Bronchial epithelial cell (primary cell): ENCODE results near the gene CCKAR. TPM values are rescaled to one million over a fixed set of nuclear protein-coding genes. Genes with fewer than 3 reads are reported as not detected.

ENCODE experiments used
- DNase-seq: peaks from one replicate; pipeline ENCODE4 v3.0.0-alpha.2; 2010; ENCODE audit warnings: low read depth
- FAIRE-seq: peaks from 2 replicates; lab custom pipeline; 2011; peaks lifted over from hg19 to GRCh38; lab: Jason Lieb, UNC
- H3K27me3 ChIP-seq: 2 replicates; pipeline ENCODE4 v1.5.1; 2011; ENCODE audit warnings: low read length; ENCODE audit not compliant: control insufficient read depth, insufficient read depth
- H3K36me3 ChIP-seq: 2 replicates; pipeline ENCODE4 v1.5.1; 2011; ENCODE audit warnings: low read length; ENCODE audit not compliant: control insufficient read depth, insufficient read depth
- H3K4me3 ChIP-seq: 2 replicates; pipeline ENCODE4 v1.5.1; 2011; ENCODE audit warnings: mild to moderate bottlenecking, low read depth, low read length, control low read depth
- total RNA-seq: library from RNA; depleted of rRNA; stranded (reverse); fragments of >200 nt; gene quantifications from 2 replicates; pipeline ENCODE4 v1.2.1, GENCODE V29; 2014
- TF ChIP-seq, protein P1 (sequence below): IDR thresholded peaks from 2 replicates; pipeline ENCODE4 v1.5.1; 2011; ENCODE audit warnings: mild to moderate bottlenecking, moderate library complexity, low read length, control low read depth, inconsistent platforms; ENCODE audit not compliant: insufficient read depth, severe bottlenecking

The CCKAR gene
- total RNA-seq, 1 donor from 2014 or later = not detected

GRCh38 chr4:26462874-26463273, 27.4 kb downstream of the CCKAR start:
- TF ChIP-seq, protein P1, sequence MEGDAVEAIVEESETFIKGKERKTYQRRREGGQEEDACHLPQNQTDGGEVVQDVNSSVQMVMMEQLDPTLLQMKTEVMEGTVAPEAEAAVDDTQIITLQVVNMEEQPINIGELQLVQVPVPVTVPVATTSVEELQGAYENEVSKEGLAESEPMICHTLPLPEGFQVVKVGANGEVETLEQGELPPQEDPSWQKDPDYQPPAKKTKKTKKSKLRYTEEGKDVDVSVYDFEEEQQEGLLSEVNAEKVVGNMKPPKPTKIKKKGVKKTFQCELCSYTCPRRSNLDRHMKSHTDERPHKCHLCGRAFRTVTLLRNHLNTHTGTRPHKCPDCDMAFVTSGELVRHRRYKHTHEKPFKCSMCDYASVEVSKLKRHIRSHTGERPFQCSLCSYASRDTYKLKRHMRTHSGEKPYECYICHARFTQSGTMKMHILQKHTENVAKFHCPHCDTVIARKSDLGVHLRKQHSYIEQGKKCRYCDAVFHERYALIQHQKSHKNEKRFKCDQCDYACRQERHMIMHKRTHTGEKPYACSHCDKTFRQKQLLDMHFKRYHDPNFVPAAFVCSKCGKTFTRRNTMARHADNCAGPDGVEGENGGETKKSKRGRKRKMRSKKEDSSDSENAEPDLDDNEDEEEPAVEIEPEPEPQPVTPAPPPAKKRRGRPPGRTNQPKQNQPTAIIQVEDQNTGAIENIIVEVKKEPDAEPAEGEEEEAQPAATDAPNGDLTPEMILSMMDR = no peak
- FAIRE-seq (no peak), DNase-seq (no peak)
- Histone ChIP-seq H3K27me3 (no peaks in the 10 kb centered on the region), H3K4me3 (no peak overlapping the region), H3K36me3 (no peaks in the 10 kb centered on the region)

GRCh38 chr4:26459756-26460530, 30.3 kb downstream of the CCKAR start:
- no peaks in the 10 kb centered on the region for H3K36me3 ChIP-seq
- DNase-seq (no peak), FAIRE-seq (no peak)
- TF ChIP-seq, protein P1 = no peak
- no peak overlapping the region for H3K4me3 ChIP-seq
- no peaks in the 10 kb centered on the region for H3K27me3 ChIP-seq

- H3K4me3 ChIP-seq = no peak overlapping the region
- FAIRE-seq = no peak
- TF ChIP-seq, protein P1 = peak; percentile 60
- no peaks in the 10 kb centered on the region for H3K27me3 ChIP-seq
- DNase-seq = peak; percentile 65
- H3K36me3 ChIP-seq = no peaks in the 10 kb centered on the region
Observed at GRCh38 chr4:26459054-26459755, 31.1 kb downstream of the CCKAR start.

DNA sequence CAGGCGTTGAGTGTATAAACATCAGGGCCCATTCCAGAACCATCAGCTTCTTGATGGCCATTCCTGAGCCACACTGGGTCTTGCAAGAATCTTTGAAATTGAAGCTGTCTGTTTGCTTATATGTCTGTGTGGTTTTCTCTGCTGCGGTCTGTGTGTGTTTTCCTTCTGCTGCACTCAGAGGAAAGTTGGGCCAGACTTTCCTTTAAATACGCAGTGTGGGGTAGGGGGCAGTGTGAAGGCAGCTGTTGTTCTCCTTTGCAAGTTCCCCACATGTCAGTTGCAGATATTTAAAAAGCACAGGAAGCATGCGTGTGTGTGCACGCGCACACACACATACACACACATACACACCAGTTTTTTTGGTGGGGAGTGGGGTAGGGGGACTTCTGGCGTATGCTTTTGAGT, 32.1 kb downstream of the CCKAR start:
- TF ChIP-seq, protein P1 = no peak
- DNase-seq (no peak), FAIRE-seq (no peak)

GRCh38 chr4:26457412-26457811, 32.9 kb downstream of the CCKAR start:
- no peaks in the 10 kb centered on the region for H3K36me3 ChIP-seq
- no peak for FAIRE-seq
- no peak for DNase-seq
- no peak overlapping the region for H3K4me3 ChIP-seq
- H3K27me3 ChIP-seq = no peaks in the 10 kb centered on the region
- TF ChIP-seq, protein P1 = no peak

More for the DNA sequence above, 32.1 kb downstream of the CCKAR start:
- no peaks in the 10 kb centered on the region for H3K27me3 ChIP-seq
- no peaks in the 10 kb centered on the region for H3K36me3 ChIP-seq
- H3K4me3 ChIP-seq = no peak overlapping the region
